ENCODE data around the gene MXRA8.

MXRA8 gene

GRCh38 chr1:1306070-1306660 lies 52.2 kb downstream of the MXRA8 start:
- TF ChIP-seq CTCF (IDR thresholded peaks at IDR 0.05; ENCODE audit: low read depth, low read length), result peak; percentile 46
- H3K27me3 ChIP-seq, result no peaks in the 10 kb centered on the region
- H3K4me1 ChIP-seq, result peaks cover 9% of the 10 kb centered on the region
- DNase-seq, result peak; percentile 76
- no peaks in the 10 kb centered on the region for H3K9me3 ChIP-seq
- peaks cover 27% of the 10 kb centered on the region for H3K36me3 ChIP-seq
- peak overlapping the region; percentile 90 for H3K4me3 ChIP-seq (ENCODE audit: low read depth, low read length)

GRCh38 chr1:1305300-1306069 lies 52.9 kb downstream of the MXRA8 start:
- Histone ChIP-seq H3K9me3 (no peaks in the 10 kb centered on the region), H3K4me3 (ENCODE audit: low read depth, low read length) (peak overlapping the region; percentile 90), H3K4me1 (peaks cover 9% of the 10 kb centered on the region), H3K27me3 (no peaks in the 10 kb centered on the region), H3K36me3 (peaks cover 25% of the 10 kb centered on the region)
- TF ChIP-seq CTCF (IDR thresholded peaks at IDR 0.05; ENCODE audit: low read depth, low read length), result peak; percentile 17; the same call in 1 of the 2 replicates
- peak; percentile 79 for DNase-seq

- peak; percentile 97 for DNase-seq
- peaks cover 10% of the 10 kb centered on the region for H3K4me1 ChIP-seq
- no peaks in the 10 kb centered on the region for H3K27me3 ChIP-seq
- TF ChIP-seq CTCF (IDR thresholded peaks at IDR 0.05; ENCODE audit: low read depth, low read length), result no peak
- no peaks in the 10 kb centered on the region for H3K9me3 ChIP-seq
- H3K36me3 ChIP-seq, result peaks cover 22% of the 10 kb centered on the region
- peak overlapping the region; percentile 90 for H3K4me3 ChIP-seq (ENCODE audit: low read depth, low read length)
These were observed 53.7 kb downstream of the MXRA8 start for GRCh38 chr1:1304331-1305299.

- H3K4me1 ChIP-seq, result peaks cover 17% of the 10 kb centered on the region
- H3K36me3 ChIP-seq, result peaks cover 27% of the 10 kb centered on the region
- DNase-seq, result no peak
- peak overlapping the region; percentile 90 for H3K4me3 ChIP-seq (ENCODE audit: low read depth, low read length)
- no peaks in the 10 kb centered on the region for H3K27me3 ChIP-seq
- H3K9me3 ChIP-seq, result no peaks in the 10 kb centered on the region
- TF ChIP-seq CTCF (IDR thresholded peaks at IDR 0.05; ENCODE audit: low read depth, low read length), result no peak
These were observed 54.6 kb downstream of the MXRA8 start for GRCh38 chr1:1303736-1304135.

- no peaks in the 10 kb centered on the region for H3K27me3 ChIP-seq
- TF ChIP-seq CTCF (IDR thresholded peaks at IDR 0.05; ENCODE audit: low read depth, low read length), result no peak
- H3K9me3 ChIP-seq, result no peaks in the 10 kb centered on the region
- H3K4me1 ChIP-seq, result peaks cover 20% of the 10 kb centered on the region
- H3K36me3 ChIP-seq, result peaks cover 31% of the 10 kb centered on the region
- DNase-seq, result no peak
- H3K4me3 ChIP-seq (ENCODE audit: low read depth, low read length), result no peak overlapping the region
These were observed 55.3 kb downstream of the MXRA8 start for GRCh38 chr1:1302951-1303509.

Measured in BE2C (cell line).